ENCODE results near the gene PRRC2A.

Gene PRRC2A

DNA sequence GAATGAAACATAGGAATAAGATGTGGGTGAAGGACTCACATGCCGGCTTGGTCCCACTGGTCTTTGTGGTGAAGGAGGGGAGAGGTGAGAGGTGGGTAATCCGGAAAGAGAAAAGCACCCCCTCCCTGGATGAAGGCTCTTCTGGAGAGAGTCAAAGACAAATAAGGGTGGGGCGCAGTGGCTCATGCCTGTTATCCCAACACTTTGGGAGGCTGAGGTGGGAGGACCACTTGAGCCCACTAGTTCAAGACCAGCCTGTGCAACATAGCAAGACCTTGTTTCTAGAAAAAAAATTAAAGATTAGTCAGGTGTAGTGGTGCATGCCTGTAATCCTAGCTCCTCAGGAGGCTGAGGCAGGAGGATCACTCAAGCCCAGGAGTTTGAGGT is 41.4 kb upstream of the PRRC2A start:
- Histone ChIP-seq H3K9me3 (no peaks in the 10 kb centered on the region), H3K4me1 (ENCODE audit: control insufficient read depth in 1 of 2, insufficient read depth in 1 of 2, low read depth in 1 of 2, low read length in 1 of 2) (peaks cover 64 to 70% of the 10 kb centered on the region in 2 experiments), H3K4me3 (ENCODE audit: low read depth in 1 of 2, low read length in 1 of 2) (no peak overlapping the region), H3K36me3 (peaks cover 15% of the 10 kb centered on the region), H3K27ac (peak overlapping the region; percentile 96), H3K27me3 (no peaks in the 10 kb centered on the region)
- TF ChIP-seq, protein P1, sequence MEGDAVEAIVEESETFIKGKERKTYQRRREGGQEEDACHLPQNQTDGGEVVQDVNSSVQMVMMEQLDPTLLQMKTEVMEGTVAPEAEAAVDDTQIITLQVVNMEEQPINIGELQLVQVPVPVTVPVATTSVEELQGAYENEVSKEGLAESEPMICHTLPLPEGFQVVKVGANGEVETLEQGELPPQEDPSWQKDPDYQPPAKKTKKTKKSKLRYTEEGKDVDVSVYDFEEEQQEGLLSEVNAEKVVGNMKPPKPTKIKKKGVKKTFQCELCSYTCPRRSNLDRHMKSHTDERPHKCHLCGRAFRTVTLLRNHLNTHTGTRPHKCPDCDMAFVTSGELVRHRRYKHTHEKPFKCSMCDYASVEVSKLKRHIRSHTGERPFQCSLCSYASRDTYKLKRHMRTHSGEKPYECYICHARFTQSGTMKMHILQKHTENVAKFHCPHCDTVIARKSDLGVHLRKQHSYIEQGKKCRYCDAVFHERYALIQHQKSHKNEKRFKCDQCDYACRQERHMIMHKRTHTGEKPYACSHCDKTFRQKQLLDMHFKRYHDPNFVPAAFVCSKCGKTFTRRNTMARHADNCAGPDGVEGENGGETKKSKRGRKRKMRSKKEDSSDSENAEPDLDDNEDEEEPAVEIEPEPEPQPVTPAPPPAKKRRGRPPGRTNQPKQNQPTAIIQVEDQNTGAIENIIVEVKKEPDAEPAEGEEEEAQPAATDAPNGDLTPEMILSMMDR (IDR thresholded peaks at IDR 0.05), result no peak

- Histone ChIP-seq H3K36me3 (peaks cover 15% of the 10 kb centered on the region), H3K27me3 (no peaks in the 10 kb centered on the region), H3K27ac (peak overlapping the region; percentile 96), H3K4me3 (ENCODE audit: low read depth in 1 of 2, low read length in 1 of 2) (peak overlapping the region; percentile 92 to 94), H3K4me1 (ENCODE audit: control insufficient read depth in 1 of 2, insufficient read depth in 1 of 2, low read depth in 1 of 2, low read length in 1 of 2) (peaks cover 68 to 72% of the 10 kb centered on the region in 2 experiments), H3K9me3 (no peaks in the 10 kb centered on the region)
- TF ChIP-seq, protein P1 (IDR thresholded peaks at IDR 0.05), result no peak
Observed at GRCh38 chr6:31579546-31580437, 40.7 kb upstream of the PRRC2A start.

- H3K27ac ChIP-seq, result peak overlapping the region; percentile 96
- peaks cover 68 to 72% of the 10 kb centered on the region in 2 experiments for H3K4me1 ChIP-seq (ENCODE audit: control insufficient read depth in 1 of 2, insufficient read depth in 1 of 2, low read depth in 1 of 2, low read length in 1 of 2)
- H3K9me3 ChIP-seq, result no peaks in the 10 kb centered on the region
- TF ChIP-seq, protein P1 (IDR thresholded peaks at IDR 0.05), result no peak
- peak overlapping the region; percentile 92 to 94 for H3K4me3 ChIP-seq (ENCODE audit: low read depth in 1 of 2, low read length in 1 of 2)
- H3K27me3 ChIP-seq, result no peaks in the 10 kb centered on the region
- H3K36me3 ChIP-seq, result peaks cover 15% of the 10 kb centered on the region
Observed at GRCh38 chr6:31580438-31580740, 40.1 kb upstream of the PRRC2A start.

DNA sequence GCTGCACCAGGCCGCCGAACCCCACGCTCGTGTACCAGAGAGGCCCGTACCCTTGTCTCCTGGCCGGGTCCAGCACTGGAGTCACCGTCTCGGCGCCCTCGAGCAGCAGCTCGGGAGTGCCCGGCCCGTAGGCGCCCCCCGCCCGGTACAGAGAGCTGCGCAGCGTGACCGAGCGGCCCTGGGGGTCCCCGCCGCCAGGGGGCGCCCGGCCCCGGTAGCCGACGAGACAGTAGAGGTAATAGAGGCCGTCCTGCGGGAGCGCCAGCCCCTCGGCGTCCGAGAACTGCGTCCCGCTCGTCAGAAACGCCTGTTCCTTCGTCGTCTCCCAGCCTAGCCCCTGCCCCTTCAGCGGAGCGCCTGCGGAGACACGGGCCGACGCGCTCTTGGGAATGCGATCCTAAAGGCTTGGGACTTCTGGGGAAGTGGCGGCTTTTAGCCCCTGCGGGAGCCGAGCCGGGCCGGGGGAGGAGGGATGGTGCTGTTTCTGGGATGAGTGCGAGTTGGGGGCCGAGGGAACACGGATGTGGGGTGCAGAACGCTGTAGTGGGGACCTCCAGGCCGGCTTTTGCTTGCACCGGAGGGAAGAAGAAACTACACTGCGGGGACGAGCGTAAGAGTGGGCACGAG is 39.6 kb upstream of the PRRC2A start:
- TF ChIP-seq, protein P1 (IDR thresholded peaks at IDR 0.05), result peak; percentile 94
- Histone ChIP-seq H3K9me3 (no peaks in the 10 kb centered on the region), H3K27ac (peak overlapping the region; percentile 96), H3K4me3 (ENCODE audit: low read depth in 1 of 2, low read length in 1 of 2) (peak overlapping the region; percentile 92 to 94), H3K36me3 (peaks cover 15% of the 10 kb centered on the region), H3K4me1 (ENCODE audit: control insufficient read depth in 1 of 2, insufficient read depth in 1 of 2, low read depth in 1 of 2, low read length in 1 of 2) (peaks cover 68 to 72% of the 10 kb centered on the region in 2 experiments), H3K27me3 (no peaks in the 10 kb centered on the region)

GRCh38 chr6:31581434-31582229 is 38.9 kb upstream of the PRRC2A start:
- no peaks in the 10 kb centered on the region for H3K27me3 ChIP-seq
- peaks cover 68 to 72% of the 10 kb centered on the region in 2 experiments for H3K4me1 ChIP-seq (ENCODE audit: control insufficient read depth in 1 of 2, insufficient read depth in 1 of 2, low read depth in 1 of 2, low read length in 1 of 2)
- no peaks in the 10 kb centered on the region for H3K9me3 ChIP-seq
- H3K4me3 ChIP-seq (ENCODE audit: low read depth in 1 of 2, low read length in 1 of 2), result peak overlapping the region; percentile 92 to 94
- TF ChIP-seq, protein P1 (IDR thresholded peaks at IDR 0.05), result no peak
- H3K36me3 ChIP-seq, result peaks cover 15% of the 10 kb centered on the region
- peak overlapping the region; percentile 96 for H3K27ac ChIP-seq
